Activated T-helper 9 cell treated with anti-CD3 and anti-CD28 coated beads, Interleukin-2, amount 50 U/mL, for 16 hours (primary cell): ENCODE results near the gene TCF21.

Experiments used
- DNase-seq: peaks from one replicate; pipeline ENCODE4 v3.0.0-alpha.2; 2020; ENCODE audit warnings: low read depth

TCF21 gene

DNA sequence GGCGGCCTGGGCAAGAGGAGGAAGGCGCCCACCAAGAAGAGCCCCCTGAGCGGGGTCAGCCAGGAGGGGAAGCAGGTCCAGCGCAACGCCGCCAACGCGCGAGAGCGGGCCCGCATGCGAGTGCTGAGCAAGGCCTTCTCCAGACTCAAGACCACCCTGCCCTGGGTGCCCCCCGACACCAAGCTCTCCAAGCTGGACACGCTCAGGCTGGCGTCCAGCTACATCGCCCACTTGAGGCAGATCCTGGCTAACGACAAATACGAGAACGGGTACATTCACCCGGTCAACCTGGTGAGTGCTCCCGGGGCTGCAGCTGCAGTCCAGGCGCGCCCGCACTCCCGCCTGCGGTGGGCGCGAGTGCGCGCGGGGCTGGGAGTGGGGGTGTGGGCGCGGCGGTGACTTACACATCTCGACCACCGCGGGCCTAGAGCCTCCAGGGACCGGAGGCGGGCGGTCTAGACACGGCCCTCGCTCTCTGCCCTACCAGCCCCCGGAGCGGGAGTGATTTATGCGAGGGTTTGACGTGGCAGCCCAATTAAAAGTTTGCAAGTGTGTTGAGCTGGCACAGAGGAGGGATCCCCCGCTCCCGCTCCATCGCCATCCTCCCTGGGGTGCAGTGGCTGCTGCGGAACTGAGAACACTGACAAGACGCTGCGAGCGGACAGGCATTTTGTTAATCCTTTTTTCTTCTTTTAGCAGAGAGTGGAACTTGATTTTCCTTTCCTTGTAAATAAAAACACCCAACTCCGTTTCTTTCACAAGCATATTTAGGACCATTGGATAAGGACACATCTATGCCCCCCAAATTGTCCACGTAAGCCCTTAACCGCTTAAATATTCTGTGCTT is 867 bp downstream of the TCF21 start:
- no peak for DNase-seq

DNA sequence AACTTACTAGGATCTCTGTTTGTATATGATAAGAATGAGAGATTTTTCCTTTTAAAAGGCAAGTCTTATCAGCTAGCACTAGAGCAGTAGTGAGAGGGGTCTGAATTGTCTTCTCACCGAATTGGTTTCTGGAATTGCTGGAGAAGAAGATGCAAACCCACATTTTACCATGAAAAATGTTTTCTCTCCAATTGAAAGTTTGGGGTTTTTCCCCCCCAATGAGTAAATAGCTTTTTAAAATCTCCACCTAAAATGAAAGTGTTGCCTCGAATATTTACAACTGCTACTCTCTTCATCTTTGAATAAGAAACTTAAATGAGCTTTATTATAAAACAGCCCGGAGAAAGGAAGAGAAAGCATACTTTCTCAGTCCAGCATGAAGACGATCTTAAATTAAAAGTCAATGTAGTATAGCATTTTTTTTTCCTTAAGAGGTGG is 1.8 kb downstream of the TCF21 start:
- DNase-seq: no peak

DNA sequence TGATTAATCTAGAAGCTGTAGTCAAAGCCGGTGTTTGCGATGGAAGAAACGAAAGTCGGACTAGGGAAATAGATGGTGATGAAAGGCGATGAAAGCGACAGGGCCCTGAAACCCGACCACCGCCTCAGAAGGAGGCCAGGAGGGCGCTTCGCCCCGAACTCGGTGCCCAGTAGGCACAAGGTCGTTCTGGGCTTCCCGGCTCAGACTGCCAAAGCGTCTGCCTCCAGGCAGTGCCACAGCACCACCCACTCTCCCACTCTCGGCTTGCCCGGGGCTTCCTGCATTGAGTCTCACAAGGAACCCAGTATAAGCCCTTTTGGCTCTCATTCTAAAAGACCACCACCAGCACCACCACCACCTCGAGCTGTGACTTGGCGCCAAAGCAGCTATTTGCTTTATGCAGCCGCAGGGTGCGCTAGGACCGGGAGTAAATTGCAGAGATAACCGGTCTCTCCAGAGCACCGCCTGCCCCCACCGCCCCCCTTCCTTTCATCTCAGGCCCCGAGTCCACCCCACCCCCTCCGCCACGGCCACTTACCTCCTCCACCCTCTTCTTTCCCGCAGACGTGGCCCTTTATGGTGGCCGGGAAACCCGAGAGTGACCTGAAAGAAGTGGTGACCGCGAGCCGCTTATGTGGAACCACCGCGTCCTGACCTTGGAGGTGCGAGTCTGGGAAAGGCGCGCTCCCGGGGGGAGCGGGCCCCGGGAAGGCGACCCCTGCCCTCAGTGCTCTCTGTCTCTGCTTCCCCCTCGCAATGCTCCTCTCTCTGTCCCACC is 2.4 kb downstream of the TCF21 start:
- DNase-seq: no peak

DNA sequence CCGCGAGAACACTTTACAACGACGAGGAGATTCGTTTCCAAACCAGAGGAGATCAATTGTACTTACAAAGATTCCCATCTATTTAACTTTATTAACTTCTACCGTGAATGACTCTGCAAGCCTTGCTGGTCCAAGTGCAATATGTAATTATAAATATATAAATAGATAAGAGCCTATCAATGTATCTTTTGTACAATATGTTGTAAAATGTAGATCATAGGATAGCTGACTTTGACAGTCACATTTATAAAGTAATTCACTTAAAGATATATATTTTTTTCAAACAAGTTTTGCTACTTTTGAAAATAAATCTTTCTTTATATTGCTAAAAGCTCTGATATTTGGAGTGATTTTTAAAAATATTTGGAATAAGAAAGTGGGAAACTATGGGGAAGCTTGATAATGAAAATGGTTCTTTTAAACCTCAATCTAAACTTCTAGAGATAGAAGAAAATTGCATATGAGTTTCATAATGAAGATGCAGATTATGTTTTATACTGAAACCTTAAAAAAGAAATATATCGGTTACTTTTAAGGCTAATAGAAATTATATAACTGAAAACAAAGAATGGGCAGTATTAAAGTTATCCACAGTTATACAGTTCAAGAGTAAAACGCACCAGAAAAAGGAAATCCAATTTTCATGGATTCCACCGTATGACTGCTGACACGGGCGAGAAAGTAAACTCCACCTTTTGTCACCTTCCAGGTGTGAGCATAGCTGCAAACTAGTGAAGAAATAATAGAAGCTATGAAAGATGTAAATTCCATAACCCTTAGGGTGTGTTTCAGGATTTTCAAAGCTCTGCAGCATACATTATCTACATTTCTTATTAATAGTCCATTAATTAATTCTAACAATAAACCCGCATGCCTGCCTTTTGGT is 3.3 kb downstream of the TCF21 start:
- DNase-seq: no peak

DNA sequence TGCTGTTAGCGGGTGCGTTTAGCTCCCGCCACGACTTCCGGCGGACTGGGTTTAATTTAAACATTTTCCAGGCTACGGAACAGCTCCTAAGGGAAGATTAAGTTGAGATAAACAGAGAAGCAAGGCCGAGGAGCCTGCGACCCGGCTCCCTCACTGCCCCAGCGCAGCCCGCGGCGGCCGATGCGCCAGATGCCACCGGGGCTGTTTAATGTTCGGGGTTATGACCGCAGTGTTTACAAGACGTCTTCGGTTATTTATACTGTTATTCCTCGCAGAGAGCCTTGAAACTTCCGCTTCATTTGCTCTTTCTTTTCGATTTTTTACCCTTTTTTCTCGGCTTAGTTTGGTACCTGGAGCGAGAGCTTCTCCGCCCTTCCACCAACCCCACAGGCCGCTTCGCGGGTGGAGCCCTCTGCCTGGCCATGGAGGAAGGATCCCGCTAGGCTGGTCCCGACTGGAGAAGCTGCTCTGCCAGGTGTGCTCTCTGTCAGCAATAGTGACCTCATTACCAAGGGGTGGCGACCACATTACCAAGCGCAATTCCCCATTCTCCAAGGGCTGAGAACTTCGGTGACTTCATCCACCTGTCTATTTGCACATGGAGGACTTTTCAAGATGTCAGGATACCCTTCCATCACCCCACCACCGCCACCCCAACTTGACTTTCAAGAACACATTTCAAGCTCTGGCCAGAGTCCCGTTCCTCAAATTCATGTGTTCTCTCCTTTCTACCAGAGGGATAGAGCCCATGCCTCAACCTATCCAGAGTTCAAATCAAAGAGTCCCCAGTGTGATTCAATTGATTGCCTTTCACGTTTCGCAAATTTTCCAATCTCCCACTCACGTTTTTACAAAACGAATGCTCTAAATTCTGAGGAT is 4.1 kb downstream of the TCF21 start:
- no peak for DNase-seq

DNA sequence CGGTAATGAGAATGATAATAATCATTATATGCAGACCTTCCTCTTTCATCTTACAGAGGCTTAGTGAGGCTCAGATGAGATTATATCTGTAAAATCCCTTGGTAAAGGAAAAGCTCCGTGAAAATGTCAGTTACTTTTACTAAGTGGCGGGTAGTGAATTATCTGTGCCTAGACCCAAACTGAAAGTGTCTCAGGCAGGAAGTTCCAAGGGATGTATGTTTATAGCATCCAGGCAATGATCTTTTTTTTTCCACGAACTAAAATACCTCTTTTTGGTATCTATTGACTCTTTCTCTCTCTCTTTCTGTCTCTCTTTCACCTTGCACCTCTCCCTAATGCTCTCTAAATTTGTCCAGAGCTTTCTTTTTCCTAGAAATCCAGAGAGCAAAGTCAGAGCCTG is 5.0 kb downstream of the TCF21 start:
- no peak for DNase-seq

DNA sequence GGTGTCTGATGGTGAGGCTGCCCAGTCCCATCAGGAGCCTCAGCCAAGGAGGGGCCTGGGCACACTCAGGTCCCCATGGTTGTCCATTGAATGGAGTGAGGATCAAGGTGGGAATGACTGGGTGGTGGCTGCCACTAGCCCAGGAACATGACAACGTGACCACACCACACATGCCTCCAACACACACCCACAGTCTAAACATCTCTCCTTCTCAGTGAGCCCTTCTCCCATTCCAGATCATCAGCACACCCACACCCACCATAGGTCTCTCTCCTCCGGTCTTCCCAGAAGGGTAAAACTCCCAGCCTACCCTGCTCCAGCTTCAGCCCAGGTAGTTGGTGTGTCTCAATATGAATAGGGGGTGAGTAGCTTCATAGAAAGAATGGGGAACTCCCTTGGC is 5.5 kb downstream of the TCF21 start:
- no peak for DNase-seq

DNA sequence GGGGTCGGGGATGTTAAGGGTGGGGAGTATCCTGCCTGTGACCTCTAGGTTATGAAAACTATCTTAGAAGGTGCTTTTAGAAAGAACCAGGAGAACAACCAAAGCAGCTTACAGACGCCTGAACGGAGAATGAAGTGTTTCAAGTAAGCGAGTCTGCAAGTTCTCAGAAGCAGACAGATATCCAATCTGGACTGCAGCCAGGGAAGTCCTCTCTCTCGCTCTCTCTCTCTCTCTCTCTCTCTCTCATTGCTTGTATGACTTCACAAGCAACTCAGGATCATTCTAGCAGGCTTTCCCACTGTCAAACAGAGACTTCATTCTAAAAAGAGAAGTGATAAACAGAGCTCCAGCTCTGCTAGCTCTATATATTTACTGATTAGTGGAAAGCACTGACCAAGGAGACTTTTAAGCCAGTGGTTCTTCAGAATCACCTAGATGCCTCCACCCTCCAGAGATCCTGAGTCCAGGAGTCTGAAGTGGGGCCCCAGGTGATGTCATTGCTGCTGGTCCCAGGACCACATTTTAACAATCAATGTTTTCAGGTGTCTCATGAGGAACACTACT is 6.0 kb downstream of the TCF21 start:
- no peak for DNase-seq

DNA sequence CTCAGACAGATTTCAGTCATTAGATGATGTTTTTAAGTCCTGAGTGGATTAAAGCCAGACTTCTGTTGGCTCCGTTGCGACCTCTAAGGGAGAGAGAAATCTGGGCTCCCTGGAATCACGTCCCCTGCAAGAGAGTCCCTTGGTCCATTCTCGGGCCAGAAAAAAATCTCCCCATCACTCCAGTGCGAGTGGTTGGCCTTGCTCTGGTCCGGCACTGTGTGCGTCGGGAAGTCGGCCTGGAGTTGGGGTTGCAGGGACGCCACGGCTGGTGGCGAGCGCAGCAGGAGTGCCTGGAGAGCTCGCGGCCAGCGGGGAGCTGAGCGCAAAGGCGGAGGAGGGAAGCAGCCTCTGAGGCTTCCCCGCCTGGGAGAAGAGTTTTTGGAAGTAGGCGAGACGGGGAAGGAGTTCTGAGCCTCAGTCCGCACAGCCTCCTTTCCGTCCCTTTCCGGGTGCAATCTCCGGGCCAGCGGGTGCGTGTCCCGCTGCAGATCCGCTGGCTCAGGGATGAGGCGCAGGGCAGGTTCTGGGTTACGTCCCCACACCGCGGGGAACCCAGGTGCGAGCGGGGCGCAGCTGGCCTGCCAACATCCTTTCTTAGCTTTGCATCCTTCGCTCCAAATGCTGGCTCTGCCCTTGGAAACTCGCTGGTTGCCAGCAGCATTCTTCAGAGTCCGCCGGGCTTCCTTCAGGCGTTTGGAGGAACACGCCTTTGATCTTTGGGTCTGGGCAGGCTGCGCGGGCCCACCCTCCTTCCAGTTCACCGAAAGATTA is 6.8 kb downstream of the TCF21 start:
- no peak for DNase-seq

DNA sequence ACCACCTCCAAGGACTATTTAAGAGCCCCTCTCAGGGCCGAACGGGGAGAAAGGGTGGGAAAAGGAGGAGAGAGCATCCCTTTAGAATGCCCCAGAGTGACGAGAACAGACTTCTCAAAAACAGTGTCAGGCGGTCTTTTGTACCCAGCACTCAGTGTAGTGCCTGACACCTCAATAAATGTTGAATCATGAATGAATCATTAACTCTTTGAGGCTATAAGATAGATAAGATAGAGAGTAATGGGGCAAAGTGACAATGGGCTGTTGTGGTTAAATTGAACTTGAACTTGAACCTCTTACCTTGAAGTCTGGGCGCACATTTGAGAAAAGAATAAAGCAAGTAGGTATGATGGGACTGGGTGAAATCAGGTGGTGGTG is 7.4 kb downstream of the TCF21 start:
- no peak for DNase-seq

DNA sequence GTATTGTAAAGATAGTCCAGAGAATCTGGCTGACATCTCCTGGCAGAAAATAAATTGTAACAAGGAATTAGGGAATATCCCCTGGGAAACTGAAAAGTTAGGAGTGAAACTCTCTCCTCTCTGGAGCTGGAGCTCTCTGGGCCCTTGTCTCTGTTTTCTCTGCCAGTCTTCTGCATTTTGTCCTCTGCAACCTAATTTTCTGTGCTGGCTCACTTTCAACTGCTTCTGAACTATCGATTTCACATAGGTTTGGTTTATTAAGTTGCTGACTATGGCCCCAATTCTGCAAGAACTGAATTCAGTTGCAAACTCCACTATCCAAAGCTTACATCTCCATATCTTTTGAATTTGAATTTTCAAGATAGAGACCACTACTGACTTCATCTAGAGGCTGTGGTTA is 9.3 kb downstream of the TCF21 start:
- no peak for DNase-seq

DNA sequence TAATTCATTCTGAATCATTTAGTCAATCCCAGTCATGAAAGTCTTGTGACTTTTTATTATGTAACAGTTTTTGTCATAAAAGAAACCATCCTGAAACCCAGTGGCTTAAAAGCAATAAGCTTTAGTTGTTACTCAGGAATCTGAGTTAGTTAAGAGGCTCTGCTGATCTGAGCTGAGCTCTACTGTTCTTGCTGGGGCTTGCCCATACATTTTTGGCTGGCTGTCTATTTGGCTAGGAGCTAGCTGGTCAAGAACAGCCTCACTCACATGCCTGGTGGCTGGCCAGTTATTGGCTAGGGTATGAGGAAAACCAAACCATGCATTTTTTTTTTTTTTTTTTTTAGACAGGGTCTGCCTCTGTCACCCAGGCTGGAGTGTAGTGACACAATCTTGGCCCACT is 10.6 kb downstream of the TCF21 start:
- DNase-seq: no peak

DNA sequence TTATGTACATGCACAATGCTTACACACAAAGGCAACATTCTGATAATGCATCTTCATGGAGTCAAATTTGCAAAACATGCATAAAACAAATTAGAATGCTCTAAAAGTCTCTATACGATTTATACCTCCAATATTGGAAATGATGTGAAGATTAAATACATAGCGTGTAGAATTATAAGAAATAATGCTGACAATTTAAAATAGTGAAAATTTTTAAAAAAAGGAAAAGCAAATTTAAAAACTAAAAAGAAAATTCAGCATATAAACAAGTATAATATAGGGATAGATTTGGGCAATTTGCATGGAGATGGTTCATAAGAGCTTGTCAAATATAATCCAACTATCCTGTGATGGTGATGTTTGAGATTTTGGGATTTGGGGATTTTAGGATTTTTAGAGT is 14.9 kb downstream of the TCF21 start:
- no peak for DNase-seq

DNA sequence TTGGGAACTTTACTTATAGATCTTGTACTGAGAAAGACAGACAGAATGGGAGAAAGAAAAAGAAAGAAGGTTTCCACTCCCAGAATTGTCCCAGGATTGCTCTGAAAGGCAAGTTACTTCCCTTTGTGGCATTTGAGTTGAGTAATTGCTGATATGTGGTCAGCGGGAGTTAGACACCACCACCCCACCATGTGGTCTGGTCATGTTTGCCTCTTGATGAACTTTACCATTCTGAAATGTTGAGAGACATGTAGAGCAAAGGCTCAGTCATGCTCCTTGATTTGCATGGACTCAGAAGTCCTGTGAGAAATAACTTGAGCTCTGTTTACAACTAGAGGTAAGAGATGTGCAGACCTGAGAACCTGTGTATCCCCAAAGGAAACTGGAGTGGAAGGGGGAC is 17.1 kb downstream of the TCF21 start:
- no peak for DNase-seq

DNA sequence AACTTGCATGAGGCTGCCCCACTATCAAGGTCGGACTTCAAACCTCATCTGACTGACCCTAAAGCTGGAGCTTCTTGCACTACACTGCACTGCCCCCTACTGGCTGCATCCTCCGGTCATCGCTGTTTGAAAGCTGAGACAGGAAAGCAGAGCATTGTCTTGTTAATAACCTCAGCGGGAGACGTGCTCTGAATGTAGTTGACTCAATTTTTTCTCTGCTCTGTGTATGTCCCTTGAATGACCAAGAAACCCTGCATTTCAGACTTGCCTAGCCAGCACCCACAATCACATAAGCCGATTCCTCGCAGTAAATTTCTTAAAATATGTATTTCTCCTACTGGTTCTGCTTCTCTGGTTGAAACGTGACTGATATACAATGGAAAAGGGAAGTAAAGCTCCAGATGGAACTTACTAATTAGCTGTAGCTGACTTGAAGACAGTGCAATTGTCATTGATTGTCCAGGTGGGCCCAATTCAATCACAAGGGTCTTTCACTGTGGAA is 27.8 kb downstream of the TCF21 start:
- DNase-seq: peak; percentile 52

DNA sequence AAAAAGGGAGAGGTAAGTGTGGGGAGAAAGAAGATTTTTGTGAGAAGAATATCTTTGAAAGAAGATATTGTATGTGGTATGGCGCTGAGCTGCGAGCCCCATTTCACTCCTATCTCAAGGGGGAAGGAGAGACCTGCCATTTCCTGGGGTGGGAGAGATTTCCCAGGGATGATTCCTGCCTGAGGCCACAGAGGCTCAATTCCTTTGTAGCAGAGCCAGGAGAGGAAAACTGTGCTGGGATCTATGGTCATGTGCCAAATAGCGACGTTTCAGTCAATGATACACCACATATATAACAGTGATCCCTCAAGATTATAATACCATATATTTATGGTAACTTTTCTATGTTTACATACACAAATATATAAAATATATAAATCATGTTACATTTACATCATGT is 28.9 kb downstream of the TCF21 start:
- DNase-seq: no peak

DNA sequence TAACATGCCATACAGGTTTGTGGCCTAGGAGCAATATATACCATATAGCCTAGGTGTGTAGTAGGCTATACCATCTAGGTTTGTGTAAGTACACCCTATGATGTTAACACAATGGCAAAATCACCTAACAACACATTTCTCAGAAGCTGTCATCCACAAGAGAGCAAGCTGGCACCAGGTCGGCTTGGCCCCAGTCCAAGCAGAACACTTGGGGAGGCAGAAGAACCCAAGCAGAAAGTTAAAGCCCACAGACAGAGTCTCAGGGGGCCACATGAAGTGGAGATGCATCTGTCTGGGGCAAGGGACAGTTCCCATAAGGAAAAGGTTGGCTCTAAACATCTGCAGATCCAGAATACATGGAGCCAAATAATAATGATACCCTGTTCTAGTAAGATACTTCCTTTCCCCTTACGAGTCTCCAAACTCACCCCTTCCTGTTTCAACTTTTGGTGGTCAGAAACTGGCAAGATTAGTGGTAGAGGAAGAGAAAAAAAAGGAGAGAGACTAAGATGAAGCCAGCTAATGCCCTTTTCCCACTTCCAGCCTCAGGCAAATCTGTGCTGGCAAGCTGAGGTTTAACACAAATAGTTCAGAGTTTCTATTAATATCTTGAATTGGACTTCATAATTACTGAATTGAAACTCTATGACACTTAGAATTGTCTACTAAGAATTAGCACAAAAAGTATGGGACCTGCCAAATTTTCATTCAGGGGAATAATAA is 29.5 kb downstream of the TCF21 start:
- no peak for DNase-seq

DNA sequence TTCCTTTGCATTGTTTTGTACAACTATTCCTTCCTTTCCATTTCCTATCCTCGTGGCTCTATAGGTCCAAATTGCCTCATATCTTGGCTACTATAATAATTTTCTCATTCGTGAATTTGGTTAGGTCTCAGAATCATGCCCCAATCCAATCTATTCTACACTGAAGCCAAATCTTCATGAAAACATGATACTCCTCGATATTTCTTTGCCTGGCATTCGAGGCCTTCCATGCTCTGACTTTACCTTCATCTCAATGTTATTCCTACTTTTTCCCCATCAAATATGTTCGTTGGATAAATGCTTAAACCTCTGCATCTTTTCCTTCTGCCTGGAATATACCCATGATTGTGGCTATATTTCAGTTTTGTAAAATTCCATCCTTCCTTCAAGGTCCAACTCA is 30.4 kb downstream of the TCF21 start:
- DNase-seq: no peak

DNA sequence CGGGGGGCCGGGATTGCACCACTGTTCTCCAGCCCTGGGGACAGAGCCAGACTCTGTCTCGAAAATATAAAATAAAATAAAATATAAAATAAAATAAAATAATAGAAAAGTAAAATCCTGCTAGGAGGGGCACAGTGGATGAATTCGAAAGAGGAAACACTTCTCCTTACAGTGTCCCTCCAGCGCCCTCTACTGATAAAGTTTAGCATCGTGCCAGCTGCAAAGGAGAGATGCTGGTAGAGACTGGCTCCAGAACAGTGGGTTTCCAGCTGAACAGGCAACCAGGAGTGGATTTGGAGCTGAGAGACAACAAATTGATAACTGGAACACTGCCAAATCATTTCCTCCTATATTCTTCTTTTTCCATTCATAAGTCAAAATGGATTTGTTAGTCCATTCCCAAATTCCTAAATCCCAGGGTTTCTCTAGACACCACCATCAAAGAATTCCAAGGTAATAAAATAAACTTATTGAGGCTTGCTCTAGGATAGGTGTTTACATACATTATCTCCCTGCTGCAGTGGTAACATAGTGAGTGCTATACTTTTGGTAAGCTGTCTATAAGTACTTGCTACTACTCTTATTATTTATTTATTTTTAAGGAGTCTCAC is 32.4 kb downstream of the TCF21 start:
- peak; percentile 22 for DNase-seq
